GM21381 (cell line): Measurements from ENCODE around the gene NPTXR.

ENCODE experiments used
- ATAC-seq: cut with Tn5 transposase; IDR thresholded peaks from one replicate; pipeline ENCODE4 v1.9.1; 2021; ENCODE audit warnings: mild to moderate bottlenecking, moderate library complexity; ENCODE audit not compliant: unreplicated experiment

The NPTXR gene

GRCh38 chr22:38843657-38844314 lies at the start of gene NPTXR:
TSS of gene NPTXR (minus strand) at chr22:38844028.
- no peak for ATAC-seq

- no peak for ATAC-seq
Observed at GRCh38 chr22:38891256-38891655, 47.4 kb upstream of the NPTXR start.

GRCh38 chr22:38890377-38890776 lies 46.5 kb upstream of the NPTXR start:
- no peak for ATAC-seq

GRCh38 chr22:38886333-38886732 lies 42.5 kb upstream of the NPTXR start:
- ATAC-seq = no peak

GRCh38 chr22:38882972-38883622 lies 39.3 kb upstream of the NPTXR start:
- ATAC-seq = no peak

- ATAC-seq = no peak
Observed at GRCh38 chr22:38881997-38882879, 38.4 kb upstream of the NPTXR start.

GRCh38 chr22:38881464-38881871 lies 37.6 kb upstream of the NPTXR start:
- no peak for ATAC-seq

GRCh38 chr22:38879961-38880360 lies 36.1 kb upstream of the NPTXR start:
- ATAC-seq = no peak

GRCh38 chr22:38879108-38879729 lies 35.4 kb upstream of the NPTXR start:
- ATAC-seq = no peak

- ATAC-seq = no peak
Observed at GRCh38 chr22:38878001-38878400, 34.2 kb upstream of the NPTXR start.

- ATAC-seq = no peak
Observed at GRCh38 chr22:38874529-38875222, 30.8 kb upstream of the NPTXR start.

GRCh38 chr22:38873469-38874411 lies 29.9 kb upstream of the NPTXR start:
- ATAC-seq = no peak

- no peak for ATAC-seq
Observed at GRCh38 chr22:38872831-38873248, 29.0 kb upstream of the NPTXR start.

- peak; percentile 67 for ATAC-seq
Observed at GRCh38 chr22:38872172-38872830, 28.5 kb upstream of the NPTXR start, which contains the start of gene CBX6. TSS of gene CBX6 (minus strand) at chr22:38872216. CDS start at chr22:38872190, 26 bp downstream.

- ATAC-seq = peak; percentile 9
Observed at GRCh38 chr22:38871360-38872171, 27.7 kb upstream of the NPTXR start.

GRCh38 chr22:38870791-38871359 lies 27.0 kb upstream of the NPTXR start:
- no peak for ATAC-seq

- no peak for ATAC-seq
Observed at GRCh38 chr22:38870312-38870741, 26.5 kb upstream of the NPTXR start.

- no peak for ATAC-seq
Observed at GRCh38 chr22:38869663-38870062, 25.8 kb upstream of the NPTXR start.
